ENCODE data around the gene PREB. TPM values are rescaled to one million over a fixed set of nuclear protein-coding genes. Genes with fewer than 3 reads are reported as not detected.

PREB gene
- total and polyA plus RNA-seq, 2 of the 13 experiments (the other 11 are each of a cell fraction or from before 2014, with no cell fraction given), result 112 to 192 TPM

- TF ChIP-seq ZFP36 (IDR thresholded peaks at IDR 0.05; ENCODE audit: borderline replicate concordance, low read depth, low read length, partially characterized antibody), result no peak
- TF ChIP-seq ZNF556 (CRISPR knock-in tag; IDR thresholded peaks at IDR 0.05; ENCODE audit: borderline replicate concordance), result no peak; the same call in 1 of the 2 replicates
- TF ChIP-seq ZNF589 (CRISPR knock-in tag; conservative IDR thresholded peaks at IDR 0.05), result 0 out of 2 replicates have a peak, but pooled peaks have one; percentile 58
- TF ChIP-seq ZNF17 (CRISPR knock-in tag; IDR thresholded peaks at IDR 0.05), result no peak
- no peak; the same call in 1 of the 2 replicates for TF ChIP-seq NRL (CRISPR knock-in tag; IDR thresholded peaks at IDR 0.05; ENCODE audit: borderline replicate concordance)
- peak; percentile 11 to 73; a peak in 2 of 4 replicates for TF ChIP-seq KLF16 (CRISPR knock-in tag; IDR thresholded peaks at IDR 0.05)
- TF ChIP-seq ZNF331 (CRISPR knock-in tag; IDR thresholded peaks at IDR 0.05), result no peak; the same call in 1 of the 2 replicates
- TF ChIP-seq CBX5 (CRISPR knock-in tag; IDR thresholded peaks at IDR 0.05; ENCODE audit: borderline replicate concordance), result no peak
- TF ChIP-seq HOXA7 (CRISPR knock-in tag; IDR thresholded peaks at IDR 0.05), result no peak
- no peak; the same call in 1 of the 2 replicates for TF ChIP-seq LBX2 (CRISPR knock-in tag; IDR thresholded peaks at IDR 0.05; ENCODE audit: borderline replicate concordance)
- no peak for TF ChIP-seq NFYC (CRISPR knock-in tag; IDR thresholded peaks at IDR 0.05)
- TF ChIP-seq ZBTB25 (CRISPR knock-in tag; IDR thresholded peaks at IDR 0.05), result no peak; the same call in 1 of the 2 replicates
- TF ChIP-seq NFATC3 (CRISPR knock-in tag; IDR thresholded peaks at IDR 0.05), result peak; percentile 67; the same call in 1 of the 2 replicates
- TF ChIP-seq ATF4 (CRISPR knock-in tag; IDR thresholded peaks at IDR 0.05), result peak in 1 of 2 experiments; percentile 55; a peak in 2 of 4 replicates
- TF ChIP-seq FOXJ3 (CRISPR knock-in tag; IDR thresholded peaks at IDR 0.05; ENCODE audit: borderline replicate concordance), result no peak
- no peak; the same call in none of the 2 replicates for TF ChIP-seq ZNF770 (CRISPR knock-in tag; IDR thresholded peaks at IDR 0.05)
- TF ChIP-seq ZNF782 (CRISPR knock-in tag; IDR thresholded peaks at IDR 0.05; ENCODE audit: borderline replicate concordance), result peak; percentile 89
- TF ChIP-seq ZNF512B (CRISPR knock-in tag; IDR thresholded peaks at IDR 0.05; ENCODE audit: borderline replicate concordance), result 0 out of 2 replicates have a peak, but pooled peaks have one; percentile 36
- peak; percentile 62; the same call in 1 of the 2 replicates for TF ChIP-seq FOXC1 (CRISPR knock-in tag; IDR thresholded peaks at IDR 0.05; ENCODE audit: borderline replicate concordance)
These were observed 47.5 kb downstream of the PREB start, which contains the start of gene KHK (continued) for GRCh38 chr2:27086724-27087593.

All from HepG2 (cell line).